ENCODE data around the gene TIGAR.

GRCh38 chr12:4293966-4294505, 27.0 kb upstream of the TIGAR start:
- TF ChIP-seq, protein P1, sequence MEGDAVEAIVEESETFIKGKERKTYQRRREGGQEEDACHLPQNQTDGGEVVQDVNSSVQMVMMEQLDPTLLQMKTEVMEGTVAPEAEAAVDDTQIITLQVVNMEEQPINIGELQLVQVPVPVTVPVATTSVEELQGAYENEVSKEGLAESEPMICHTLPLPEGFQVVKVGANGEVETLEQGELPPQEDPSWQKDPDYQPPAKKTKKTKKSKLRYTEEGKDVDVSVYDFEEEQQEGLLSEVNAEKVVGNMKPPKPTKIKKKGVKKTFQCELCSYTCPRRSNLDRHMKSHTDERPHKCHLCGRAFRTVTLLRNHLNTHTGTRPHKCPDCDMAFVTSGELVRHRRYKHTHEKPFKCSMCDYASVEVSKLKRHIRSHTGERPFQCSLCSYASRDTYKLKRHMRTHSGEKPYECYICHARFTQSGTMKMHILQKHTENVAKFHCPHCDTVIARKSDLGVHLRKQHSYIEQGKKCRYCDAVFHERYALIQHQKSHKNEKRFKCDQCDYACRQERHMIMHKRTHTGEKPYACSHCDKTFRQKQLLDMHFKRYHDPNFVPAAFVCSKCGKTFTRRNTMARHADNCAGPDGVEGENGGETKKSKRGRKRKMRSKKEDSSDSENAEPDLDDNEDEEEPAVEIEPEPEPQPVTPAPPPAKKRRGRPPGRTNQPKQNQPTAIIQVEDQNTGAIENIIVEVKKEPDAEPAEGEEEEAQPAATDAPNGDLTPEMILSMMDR (IDR thresholded peaks at IDR 0.05) = no peak
- TF ChIP-seq POLR2A (IDR thresholded peaks at IDR 0.05) = no peak
